Stimulated activated CD8-positive, alpha-beta memory T cell treated with anti-CD3 and anti-CD28 coated beads, Interleukin-15, amount 100 ng/mL, for 4 hours (primary cell): ENCODE data around the gene PPP1R16B.

Experiments
- DNase-seq, 2 donors: peaks; one replicate each; pipeline ENCODE4 v3.0.0-alpha.2; 2020; ENCODE audit warnings: low read depth in 2 of 2

The PPP1R16B gene

DNA sequence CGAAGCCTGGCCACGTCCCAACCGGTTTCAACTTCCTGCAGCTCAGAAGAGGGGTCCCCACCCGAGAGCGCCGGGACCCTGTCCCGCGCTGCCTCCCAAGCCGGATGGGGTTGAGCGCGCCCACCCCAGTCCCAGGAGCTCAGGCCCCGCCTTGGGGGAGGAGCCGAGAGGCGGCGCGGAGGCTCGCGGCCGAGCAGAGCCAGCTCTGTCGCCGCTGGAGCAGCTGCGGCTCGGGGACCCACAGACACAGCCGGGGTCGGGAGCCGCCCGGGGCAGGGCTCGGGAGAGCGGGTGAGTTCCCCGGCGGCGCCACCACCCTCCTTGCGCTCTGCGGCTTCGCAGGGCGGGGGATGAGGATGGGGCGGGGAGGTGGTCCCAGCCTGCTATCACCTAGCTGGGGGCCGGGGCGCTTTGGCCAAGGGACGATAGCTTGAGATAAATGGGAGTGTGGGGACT, at the start of gene PPP1R16B:
PPP1R16B (plus strand) TSS at position 196 of the 456 bp plus-strand sequence. CDS start 30,229 bp downstream, outside the sequence.
- DNase-seq, result peak; percentile 63 to 70

DNA sequence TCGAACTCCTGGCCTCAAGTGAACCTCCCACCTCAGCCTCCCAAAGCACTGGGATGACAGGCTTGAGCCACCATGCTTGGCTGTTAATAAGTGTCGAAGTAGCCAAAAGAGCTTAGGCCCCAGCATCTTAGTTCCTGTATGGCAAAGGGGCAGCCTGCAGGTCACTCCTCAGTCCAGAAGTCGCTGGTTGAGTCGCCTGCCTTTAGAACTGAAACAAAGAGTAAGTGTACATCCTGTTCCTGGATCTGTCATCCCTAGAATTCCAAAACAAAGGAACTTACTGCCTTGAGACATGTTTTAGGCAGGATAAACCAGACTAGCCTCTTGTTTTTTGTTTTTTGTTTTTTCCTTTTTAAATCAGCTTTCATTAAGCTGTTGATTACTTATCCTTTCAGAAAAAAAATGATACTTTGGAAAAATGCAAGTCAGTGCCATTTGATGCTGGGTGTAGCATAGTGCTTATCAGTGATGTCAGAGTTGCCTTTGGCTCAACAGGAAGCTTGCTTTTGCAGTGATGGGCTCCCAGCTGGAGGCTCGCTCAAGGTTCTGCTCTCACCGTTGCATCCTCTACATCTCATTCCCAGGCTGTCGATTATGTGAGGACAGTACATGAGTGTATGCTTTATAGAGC, 48.2 kb upstream of the PPP1R16B start:
- DNase-seq, result no peak

GRCh38 chr20:38759106-38759505, 46.4 kb upstream of the PPP1R16B start:
- no peak for DNase-seq

GRCh38 chr20:38760978-38761377, 44.5 kb upstream of the PPP1R16B start:
- no peak for DNase-seq

- no peak for DNase-seq
These were observed 43.3 kb upstream of the PPP1R16B start for GRCh38 chr20:38762174-38762573.

GRCh38 chr20:38763616-38764015, 41.9 kb upstream of the PPP1R16B start:
- no peak for DNase-seq

GRCh38 chr20:38764567-38765318, 40.8 kb upstream of the PPP1R16B start:
- DNase-seq, result peak; percentile 8 to 11

GRCh38 chr20:38766071-38766470, 39.4 kb upstream of the PPP1R16B start:
- DNase-seq, result no peak

DNA sequence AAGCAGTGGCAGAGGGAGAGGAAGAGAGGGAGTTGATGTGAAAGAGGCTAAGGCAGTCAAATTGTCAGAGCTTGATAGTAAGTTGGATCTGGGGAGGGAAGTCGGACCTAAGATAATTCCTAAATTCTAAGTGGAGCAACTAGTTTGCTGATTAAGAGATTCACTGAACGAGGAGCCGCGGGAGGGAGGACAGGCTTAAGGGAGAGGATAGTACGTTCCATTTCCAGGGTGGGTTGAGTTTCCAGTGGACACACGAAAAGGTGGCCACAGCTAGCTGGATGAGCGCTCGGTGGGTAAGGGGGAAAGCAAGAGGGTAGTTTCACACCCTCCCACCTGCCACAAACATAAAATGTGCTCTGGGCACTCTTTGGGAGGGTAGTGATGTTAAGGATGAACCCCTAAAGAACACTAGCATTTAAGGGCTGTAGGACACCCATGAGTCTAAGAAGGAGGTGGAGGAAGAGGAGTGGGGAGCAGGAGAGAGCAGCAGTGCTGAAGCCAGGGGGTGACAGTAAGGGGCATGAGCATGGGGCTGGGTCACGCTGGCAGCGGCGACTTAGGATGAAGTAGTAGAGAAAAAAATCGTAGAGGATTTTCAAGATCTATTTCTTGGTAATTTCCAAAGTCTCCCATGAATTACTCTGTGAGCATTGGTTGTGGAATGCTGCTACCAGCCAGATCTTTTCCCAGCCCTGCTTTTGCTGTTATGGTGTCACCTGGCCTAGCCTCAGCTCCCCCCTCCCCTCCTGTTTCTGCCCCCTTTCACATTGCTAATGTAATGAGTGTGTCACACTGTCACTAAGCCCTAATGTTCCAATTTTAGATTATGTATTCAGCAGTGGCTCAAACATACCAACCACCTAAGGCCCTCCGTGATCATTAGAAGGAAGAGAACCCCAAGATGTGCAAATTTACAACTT, 35.9 kb upstream of the PPP1R16B start:
- DNase-seq, result no peak

GRCh38 chr20:38770546-38770945, 35.0 kb upstream of the PPP1R16B start:
- no peak for DNase-seq

- DNase-seq, result no peak
These were observed 34.5 kb upstream of the PPP1R16B start for GRCh38 chr20:38770970-38771369.

- no peak for DNase-seq
These were observed 33.9 kb upstream of the PPP1R16B start for GRCh38 chr20:38771621-38772020.

- DNase-seq, result no peak
These were observed 31.3 kb upstream of the PPP1R16B start for GRCh38 chr20:38774167-38774566.

- DNase-seq, result no peak
These were observed 29.1 kb upstream of the PPP1R16B start for GRCh38 chr20:38776363-38776762.

DNA sequence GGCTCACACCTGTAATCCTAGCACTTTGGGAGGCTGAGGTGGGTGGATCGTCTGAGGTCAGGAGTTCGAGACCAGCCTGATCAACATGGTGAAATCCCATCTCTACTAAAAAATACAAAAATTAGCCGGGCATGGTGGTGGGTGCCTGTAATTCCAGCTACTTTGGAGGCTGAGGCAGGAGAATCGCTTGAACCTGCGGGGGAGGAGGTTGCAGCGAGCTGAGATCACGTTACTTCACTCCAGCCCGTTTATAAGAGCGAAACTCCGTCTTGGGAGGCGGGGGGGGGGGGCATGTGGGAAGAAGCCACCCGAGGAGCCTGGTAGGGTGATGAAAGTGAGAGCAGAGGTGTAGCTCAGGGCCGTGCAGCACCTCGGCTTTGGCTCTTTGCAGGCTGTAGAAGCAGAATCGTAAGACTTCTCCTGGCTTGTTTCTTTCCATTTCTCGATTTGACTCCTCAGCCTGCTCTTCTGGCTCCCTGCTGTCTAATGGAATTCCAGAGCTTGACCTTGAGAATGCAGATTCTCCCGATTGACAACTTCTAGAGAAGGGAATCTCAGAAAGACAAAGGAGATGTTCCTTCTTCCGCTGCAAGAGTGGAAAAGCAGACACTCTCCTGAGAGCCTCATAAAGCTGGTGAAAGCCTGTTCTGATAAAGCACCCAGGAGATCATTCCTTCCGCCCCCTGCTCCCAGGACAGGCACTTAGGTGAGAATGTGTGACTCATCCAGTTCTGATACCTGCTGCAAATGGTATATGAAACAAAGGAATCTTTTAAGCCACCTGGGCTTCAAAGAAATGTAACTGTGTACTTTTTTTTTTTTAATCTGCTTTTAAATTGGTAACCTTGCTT, 26.0 kb upstream of the PPP1R16B start:
- DNase-seq, result no peak

GRCh38 chr20:38782275-38782674, 23.2 kb upstream of the PPP1R16B start:
- no peak for DNase-seq

GRCh38 chr20:38787870-38788269, 17.6 kb upstream of the PPP1R16B start:
- no peak for DNase-seq

DNA sequence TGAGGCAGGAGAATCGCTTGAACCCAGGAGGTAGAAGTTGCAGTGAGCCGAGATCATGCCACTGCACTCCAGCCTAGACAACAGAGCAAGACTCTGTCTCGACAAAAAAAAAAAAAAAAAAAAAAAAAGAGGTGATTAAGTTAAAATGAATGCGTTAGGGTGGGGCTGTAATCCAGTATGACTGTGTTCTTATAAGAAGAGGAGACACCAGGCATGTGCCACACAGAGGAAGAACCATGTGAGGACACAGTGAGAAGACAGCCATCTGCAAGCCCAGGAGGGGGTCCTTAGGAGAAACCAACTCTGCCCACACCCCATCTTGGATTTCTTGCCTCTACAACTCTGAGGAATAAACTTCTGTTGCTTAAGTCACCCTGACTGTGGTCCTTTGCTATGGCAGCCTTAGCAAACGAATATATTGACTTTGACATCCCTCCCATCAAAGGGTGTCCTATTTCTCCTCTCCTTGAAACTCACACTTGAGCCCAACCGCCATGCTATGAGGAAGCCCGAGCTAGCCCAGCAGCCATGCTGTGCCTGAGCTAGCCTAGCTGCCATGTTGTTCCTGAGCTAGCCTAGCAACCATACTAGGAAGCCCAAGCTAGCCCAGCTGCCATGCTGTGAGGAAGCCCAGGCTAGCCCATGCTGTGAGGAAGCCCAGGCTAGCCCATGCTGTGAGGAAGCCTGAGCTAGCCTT, 15.8 kb upstream of the PPP1R16B start:
- no peak for DNase-seq

DNA sequence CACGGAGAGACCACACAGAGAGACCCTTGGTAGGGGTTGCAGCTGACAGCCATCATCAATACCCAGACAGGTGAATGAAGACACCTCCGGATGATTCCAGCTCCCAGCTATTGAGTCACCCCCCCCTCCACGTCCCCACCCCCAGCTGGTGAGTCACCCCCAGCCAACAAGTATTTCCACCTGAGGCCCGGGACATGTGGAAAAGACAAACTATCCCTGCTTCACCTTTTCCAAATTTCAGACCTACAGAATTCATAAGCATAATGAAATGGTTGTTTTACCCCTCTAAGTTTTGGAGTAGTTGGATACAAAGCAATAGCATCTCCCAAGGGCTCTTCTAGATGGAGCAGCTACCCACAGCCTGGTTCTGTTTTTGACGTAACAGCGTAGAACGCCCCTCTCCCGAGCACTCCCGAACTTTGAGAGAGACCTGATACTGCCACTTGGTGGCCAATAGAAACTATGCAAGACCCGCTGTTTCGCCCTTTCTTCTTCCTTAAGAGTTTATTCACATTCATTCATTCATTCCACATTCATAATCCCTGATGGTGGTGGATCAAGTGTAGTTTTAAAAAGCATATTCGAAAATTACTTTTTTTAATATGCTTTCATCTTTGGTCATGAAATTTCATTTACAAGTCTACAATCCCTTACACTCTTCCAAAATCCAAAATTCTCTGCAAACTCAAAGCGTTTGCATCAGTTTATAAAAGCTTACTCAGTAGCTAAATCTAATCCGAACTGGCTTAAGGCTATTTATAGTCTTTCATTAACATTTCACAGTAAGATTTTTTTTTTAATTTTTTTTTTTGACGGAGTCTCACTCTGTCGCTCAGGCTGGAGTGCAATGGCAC, 15.1 kb upstream of the PPP1R16B start:
- no peak for DNase-seq

- DNase-seq, result no peak
These were observed 14.2 kb upstream of the PPP1R16B start for GRCh38 chr20:38791291-38791690.
